Measurements from ENCODE around the gene CELF4.

Gene CELF4

DNA sequence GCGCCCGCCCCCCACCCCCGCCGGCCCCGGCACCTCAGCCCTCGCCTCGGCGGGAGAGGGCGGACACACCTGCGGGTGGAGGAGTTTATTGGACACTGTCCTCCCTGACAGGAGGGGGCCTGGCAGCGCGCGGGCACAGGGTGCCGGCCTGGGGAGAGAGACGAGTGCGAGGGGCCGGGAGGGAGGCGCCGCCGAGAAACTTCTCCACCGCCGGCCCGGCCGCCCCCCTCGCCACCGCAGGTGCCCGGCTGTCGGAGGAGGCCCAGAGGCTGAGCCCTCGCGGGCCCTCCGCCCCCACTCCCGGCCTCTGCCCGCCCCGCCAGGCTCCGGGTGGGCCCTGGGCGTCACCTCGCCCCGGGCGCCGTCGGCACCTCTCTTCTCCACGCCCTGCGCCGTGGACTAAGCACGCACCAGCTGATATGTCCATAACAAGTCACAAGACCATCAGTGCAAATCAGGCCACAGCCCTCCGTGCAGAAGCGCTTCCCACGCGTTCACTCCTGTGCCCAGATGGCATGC is 311.3 kb downstream of the CELF4 start:
- DNase-seq (ENCODE audit: low spot score): no peak

GRCh38 chr18:37253394-37254235 is 312.0 kb downstream of the CELF4 start:
- DNase-seq (ENCODE audit: low spot score): peak; percentile 77

- no peak for DNase-seq (ENCODE audit: low spot score)
Observed at GRCh38 chr18:37252854-37253393, 312.7 kb downstream of the CELF4 start.

GRCh38 chr18:37252342-37252741 is 313.3 kb downstream of the CELF4 start:
- DNase-seq (ENCODE audit: low spot score): no peak

DNA sequence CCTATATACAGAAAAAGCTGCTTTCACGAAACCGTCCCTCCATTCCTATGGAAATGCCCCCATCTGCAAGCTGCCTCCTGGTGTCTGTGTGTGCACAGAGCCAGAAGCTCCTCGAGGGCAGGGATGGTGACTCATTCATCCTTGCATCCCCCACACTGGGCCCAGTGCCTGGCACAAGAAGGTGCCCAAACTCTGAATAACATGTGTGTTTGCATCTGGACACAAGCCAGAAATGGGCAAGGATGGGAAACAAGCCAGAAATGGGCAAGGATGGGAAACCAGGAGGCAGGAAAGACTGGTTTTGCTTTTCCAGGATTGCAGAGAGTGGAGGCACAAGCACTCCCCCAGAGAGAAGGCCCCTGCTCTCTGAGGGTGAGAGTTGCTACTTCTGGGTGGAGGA is 313.9 kb downstream of the CELF4 start:
- DNase-seq (ENCODE audit: low spot score): no peak

GRCh38 chr18:37249895-37250618 is 315.5 kb downstream of the CELF4 start:
- no peak for DNase-seq (ENCODE audit: low spot score)

GRCh38 chr18:37249171-37249886 is 316.3 kb downstream of the CELF4 start:
- no peak for DNase-seq (ENCODE audit: low spot score)

GRCh38 chr18:37248281-37248680 is 317.3 kb downstream of the CELF4 start:
- no peak for DNase-seq (ENCODE audit: low spot score)

DNA sequence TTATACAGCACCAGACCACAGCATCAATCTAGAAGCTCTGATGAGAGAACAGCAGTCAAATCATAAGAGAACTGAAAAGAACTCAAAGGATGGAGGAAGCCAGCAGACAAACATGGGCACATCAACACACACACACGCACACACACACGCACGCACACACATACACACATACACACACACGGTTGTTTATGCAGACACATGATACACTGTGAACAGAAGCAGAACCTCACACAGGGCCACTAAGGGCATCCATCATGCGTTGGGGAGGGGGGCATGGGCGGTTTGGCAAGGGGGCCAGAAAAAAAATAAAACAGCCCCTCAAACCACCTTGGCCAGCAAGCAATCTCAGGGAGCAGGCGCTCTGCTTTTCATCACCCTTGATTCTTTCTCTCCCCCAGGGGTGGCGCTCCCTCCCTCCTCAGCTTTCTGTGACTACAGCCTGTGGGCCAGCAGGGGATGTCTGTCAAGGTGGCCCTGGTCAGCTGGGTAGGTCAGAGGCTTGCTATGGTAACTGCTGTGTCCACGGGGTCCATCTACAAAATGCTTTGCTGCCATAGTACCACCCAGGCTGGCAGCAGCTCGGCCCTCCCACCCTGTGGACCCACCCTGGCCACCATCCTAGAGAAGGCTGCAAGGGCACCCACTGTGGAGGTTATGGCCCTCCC is 318.0 kb downstream of the CELF4 start:
- no peak for DNase-seq (ENCODE audit: low spot score)

DNA sequence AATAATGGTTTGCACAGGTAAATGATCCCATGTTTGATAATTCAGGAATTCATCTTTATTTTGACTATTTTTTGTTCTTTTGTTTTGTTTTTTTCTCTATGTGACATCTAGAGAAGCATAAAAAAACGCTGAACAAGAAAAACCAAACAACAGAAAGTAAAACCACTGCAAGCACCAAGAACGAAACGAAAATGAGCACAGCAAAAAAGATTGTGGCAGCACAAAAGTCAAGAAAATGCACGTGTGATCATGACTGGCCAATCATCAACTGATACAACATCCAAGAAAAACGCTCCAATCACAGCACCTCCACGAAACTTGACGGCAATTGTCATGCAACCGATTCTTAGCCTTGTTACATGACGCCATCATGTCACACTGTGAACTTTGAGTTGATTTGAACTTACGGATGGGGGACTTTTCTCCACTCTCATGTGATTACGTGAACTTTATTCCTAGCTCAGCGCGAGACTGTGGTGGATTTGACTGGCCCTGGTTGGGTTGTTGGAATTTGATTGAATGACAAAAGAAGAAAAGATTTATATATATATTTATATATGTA is 318.7 kb downstream of the CELF4 start:
- DNase-seq (ENCODE audit: low spot score): no peak

- DNase-seq (ENCODE audit: low spot score): no peak
Observed at GRCh38 chr18:37244618-37245017, 321.0 kb downstream of the CELF4 start.

GRCh38 chr18:37243741-37244140 is 321.9 kb downstream of the CELF4 start:
- no peak for DNase-seq (ENCODE audit: low spot score)

DNA sequence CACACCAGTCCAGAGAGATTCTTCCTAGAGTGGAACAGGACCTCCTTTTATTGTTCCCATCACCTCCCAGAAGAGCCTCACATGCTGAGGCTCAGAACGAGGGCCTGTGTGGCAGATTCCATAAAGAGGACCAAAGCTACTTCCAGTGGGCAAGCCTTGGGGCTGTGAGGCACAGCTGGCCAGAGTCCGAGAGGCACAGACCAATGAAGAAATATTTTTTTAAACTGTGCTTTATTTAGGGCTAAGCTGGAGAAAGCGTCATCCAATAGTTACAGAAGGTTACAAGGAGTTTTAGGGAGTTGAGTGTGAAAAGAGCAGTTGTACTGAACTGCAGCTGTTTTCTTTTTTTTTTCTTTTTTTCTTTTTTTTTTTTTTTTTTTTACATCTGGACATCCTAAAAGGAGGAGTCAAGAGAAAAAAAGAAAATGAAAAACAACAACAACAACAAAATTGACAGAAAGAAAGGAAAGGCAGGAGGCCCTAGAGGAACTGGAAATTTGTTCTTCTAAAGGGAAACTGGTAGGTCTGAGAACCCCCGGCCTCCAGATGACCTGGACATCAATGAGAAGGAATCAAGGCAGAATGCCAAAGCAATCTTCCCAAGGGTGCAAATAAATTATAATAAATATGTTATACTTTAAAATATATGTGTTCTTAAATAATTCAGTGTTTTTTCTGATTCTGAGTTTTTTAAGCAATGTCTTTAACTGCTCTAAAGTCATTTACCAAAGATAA is 322.6 kb downstream of the CELF4 start:
- no peak for DNase-seq (ENCODE audit: low spot score)

GRCh38 chr18:37242091-37242490 is 323.5 kb downstream of the CELF4 start:
- DNase-seq (ENCODE audit: low spot score): no peak

- DNase-seq (ENCODE audit: low spot score): no peak
Observed at GRCh38 chr18:37238282-37239108, 327.1 kb downstream of the CELF4 start.

GRCh38 chr18:37235583-37235982 is 330.0 kb downstream of the CELF4 start:
- no peak for DNase-seq (ENCODE audit: low spot score)

- no peak for DNase-seq (ENCODE audit: low spot score)
Observed at GRCh38 chr18:37231251-37231650, 334.3 kb downstream of the CELF4 start.

- DNase-seq (ENCODE audit: low spot score): no peak
Observed at GRCh38 chr18:37230768-37231167, 334.8 kb downstream of the CELF4 start.

- no peak for DNase-seq (ENCODE audit: low spot score)
Observed at GRCh38 chr18:37225279-37225678, 340.3 kb downstream of the CELF4 start.

- no peak for DNase-seq (ENCODE audit: low spot score)
Observed at GRCh38 chr18:37222999-37223378, 342.6 kb downstream of the CELF4 start.

Measured in GM03348 (cell line).